UCSD-AML1 (cell line): ENCODE data around the gene SAV1.

Source experiments
- DNase-seq: peaks from one replicate; lab custom pipeline; 2025; ENCODE audit not compliant: unreplicated experiment; lab: John Stamatoyannopoulos, UW

Gene SAV1

GRCh38 chr14:50610465-50610864 is 57.6 kb downstream of the SAV1 start:
- no peak for DNase-seq

DNA sequence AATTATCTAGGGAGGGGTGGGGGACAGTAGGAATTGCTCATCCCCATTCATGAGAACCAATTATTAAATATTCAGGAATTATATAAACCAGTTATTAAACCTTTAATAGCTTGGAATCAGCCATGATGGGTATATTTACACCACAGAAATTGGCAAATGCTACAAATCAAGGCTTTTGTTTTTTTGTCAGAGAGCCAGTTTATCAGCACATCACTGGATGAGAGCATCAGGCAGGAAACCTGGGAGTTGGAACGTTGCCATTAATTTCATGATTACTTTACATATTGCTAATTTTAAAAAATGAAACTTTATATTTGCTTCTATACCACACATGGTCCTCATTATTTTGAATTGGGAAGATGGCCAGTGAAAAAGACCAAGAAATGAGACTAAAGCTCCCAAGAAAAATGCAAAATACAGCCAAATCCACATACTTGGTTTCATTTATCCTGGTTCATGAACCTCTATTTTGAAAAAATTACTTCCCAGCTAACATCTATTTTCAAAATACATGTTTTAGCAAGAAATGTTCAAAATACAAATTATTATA is 59.7 kb downstream of the SAV1 start:
- no peak for DNase-seq

DNA sequence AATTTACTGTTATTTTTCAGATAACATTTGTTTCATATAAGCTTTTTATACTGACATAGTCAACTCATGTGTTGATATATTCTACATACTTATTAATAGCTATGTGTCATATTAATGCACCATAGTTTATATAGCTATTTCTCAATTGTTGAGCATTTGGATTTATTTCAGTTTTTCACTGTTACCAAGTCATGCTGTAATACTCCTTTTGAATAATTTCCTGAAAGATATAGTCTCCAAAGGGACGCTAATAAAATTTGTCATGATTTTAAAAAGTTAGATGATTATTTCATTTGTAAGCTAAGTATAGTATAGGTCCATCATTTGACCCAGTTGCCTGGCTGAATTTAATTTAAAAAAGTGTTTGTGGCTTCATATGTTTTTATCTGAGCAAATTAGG is 60.3 kb downstream of the SAV1 start:
- no peak for DNase-seq

DNA sequence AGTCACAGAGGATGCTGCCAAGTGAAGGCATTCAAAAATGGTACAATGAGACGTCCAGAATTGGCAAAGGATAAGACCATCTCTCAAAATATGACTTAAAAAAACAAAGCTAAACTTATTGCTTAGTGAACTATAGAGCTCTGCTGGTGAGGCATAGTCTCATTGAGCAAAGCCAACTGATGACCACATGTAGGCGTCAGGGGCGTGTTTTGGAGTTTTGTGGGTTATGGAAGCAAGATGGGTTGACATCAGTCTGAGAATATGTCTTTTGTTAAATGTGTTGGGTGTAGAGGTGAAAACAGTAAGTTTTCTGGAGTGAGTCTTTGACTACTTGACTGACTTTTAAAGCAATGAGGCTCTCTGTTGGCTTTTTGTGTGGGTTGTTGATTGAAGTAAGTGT is 60.9 kb downstream of the SAV1 start:
- no peak for DNase-seq

DNA sequence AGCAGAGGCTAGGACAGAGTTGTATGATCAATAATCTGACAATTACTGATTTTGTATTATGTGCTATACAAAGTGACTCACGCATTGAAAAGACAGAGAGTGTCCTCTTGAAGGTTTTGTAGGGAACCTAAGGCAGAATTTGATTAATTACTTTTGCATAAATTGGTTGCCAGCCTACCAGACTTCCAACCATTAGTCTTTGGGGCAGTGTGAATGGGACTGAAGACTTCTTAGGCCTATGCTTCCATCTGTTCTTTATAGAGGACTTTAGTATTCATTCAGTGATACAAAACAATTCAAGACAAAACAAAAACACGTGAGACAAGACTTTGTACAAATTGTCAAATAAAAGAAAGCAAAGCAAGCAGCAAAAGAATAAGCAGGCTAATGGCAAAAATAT is 61.6 kb downstream of the SAV1 start:
- no peak for DNase-seq

GRCh38 chr14:50605766-50606165 is 62.3 kb downstream of the SAV1 start:
- no peak for DNase-seq

GRCh38 chr14:50603565-50603964 is 64.5 kb downstream of the SAV1 start:
- DNase-seq, result no peak

- DNase-seq, result peak; percentile 17
Measured at GRCh38 chr14:50602035-50602434, 66.1 kb downstream of the SAV1 start.

GRCh38 chr14:50601394-50601793 is 66.7 kb downstream of the SAV1 start:
- DNase-seq, result no peak

- no peak for DNase-seq
Measured at GRCh38 chr14:50600849-50601248, 67.3 kb downstream of the SAV1 start.

GRCh38 chr14:50599700-50600444 is 68.2 kb downstream of the SAV1 start:
- DNase-seq, result no peak

GRCh38 chr14:50598765-50599164 is 69.3 kb downstream of the SAV1 start:
- no peak for DNase-seq

GRCh38 chr14:50594577-50595316 is 73.4 kb downstream of the SAV1 start:
- no peak for DNase-seq

DNA sequence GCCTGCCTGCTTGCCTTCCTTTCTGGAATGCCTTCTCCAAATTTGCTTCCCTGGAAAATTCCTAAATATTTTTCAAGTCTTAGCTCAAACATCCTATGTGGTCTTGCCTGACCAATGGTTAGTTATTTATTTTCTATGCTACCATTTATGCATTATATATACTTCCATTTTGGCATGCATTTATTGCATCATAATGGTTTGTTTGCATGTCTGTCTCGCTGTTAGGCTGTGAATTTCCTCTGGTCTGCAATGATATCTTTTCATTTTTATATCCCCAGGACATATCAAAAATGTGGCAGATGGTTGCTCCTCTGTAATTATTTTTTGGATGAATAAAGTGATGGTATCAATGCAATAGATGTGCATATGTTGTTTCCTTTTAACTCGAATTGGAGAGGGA is 77.6 kb downstream of the SAV1 start:
- DNase-seq, result no peak
